NOMO-1 treated with DMSO at 0.1 percent for 48 hours (cell line): ENCODE results near the gene HMGXB3.

ENCODE experiments used
- DNase-seq: peaks from one replicate; lab custom pipeline; 2025; ENCODE audit not compliant: unreplicated experiment; lab: John Stamatoyannopoulos, UW

The HMGXB3 gene

GRCh38 chr5:150000256-150000989, at the start of gene HMGXB3, which contains the start of gene TIGD6:
Gene HMGXB3, plus strand, starts transcription at chr5:150000739. Its CDS starts 4,114 bp downstream, at chr5:150004853.
Gene TIGD6, minus strand, starts transcription at chr5:150000654. Its CDS starts 4,306 bp downstream, at chr5:149996348.
- DNase-seq: peak; percentile 92

GRCh38 chr5:149951138-149951749, 49.3 kb upstream of the HMGXB3 start:
- DNase-seq: no peak

GRCh38 chr5:149953436-149954121, 47.0 kb upstream of the HMGXB3 start:
- DNase-seq: no peak

GRCh38 chr5:149954798-149955197, 45.7 kb upstream of the HMGXB3 start:
- DNase-seq: no peak

- DNase-seq: no peak
Observed at GRCh38 chr5:149956685-149957084, 43.9 kb upstream of the HMGXB3 start.

GRCh38 chr5:149957855-149958254, 42.7 kb upstream of the HMGXB3 start:
- no peak for DNase-seq

GRCh38 chr5:149959406-149960236, 40.9 kb upstream of the HMGXB3 start:
- peak; percentile 66 for DNase-seq

- DNase-seq: peak; percentile 99
Observed at GRCh38 chr5:149960272-149961185, 40.0 kb upstream of the HMGXB3 start, which contains the start of gene SLC26A2. Gene SLC26A2, plus strand, starts transcription at chr5:149960758. Its CDS starts 16,895 bp downstream, at chr5:149977653.

- no peak for DNase-seq
Observed at GRCh38 chr5:149961186-149961685, 39.3 kb upstream of the HMGXB3 start.

GRCh38 chr5:149961957-149962409, 38.6 kb upstream of the HMGXB3 start:
- peak; percentile 13 for DNase-seq

- DNase-seq: no peak
Observed at GRCh38 chr5:149962601-149963300, 37.8 kb upstream of the HMGXB3 start.

- no peak for DNase-seq
Observed at GRCh38 chr5:149963729-149964128, 36.8 kb upstream of the HMGXB3 start.

- no peak for DNase-seq
Observed at GRCh38 chr5:149966946-149967345, 33.6 kb upstream of the HMGXB3 start.

- DNase-seq: no peak
Observed at GRCh38 chr5:149969181-149969930, 31.2 kb upstream of the HMGXB3 start.

GRCh38 chr5:149975409-149975808, 25.1 kb upstream of the HMGXB3 start:
- no peak for DNase-seq

- DNase-seq: no peak
Observed at GRCh38 chr5:149979896-149980295, 20.6 kb upstream of the HMGXB3 start.

GRCh38 chr5:149981206-149981605, 19.3 kb upstream of the HMGXB3 start:
- no peak for DNase-seq

GRCh38 chr5:149982505-149982904, 18.0 kb upstream of the HMGXB3 start:
- DNase-seq: no peak
